Mesenchymal stem cell (in vitro differentiated cells and primary cell): Measurements from ENCODE around the gene SRSF2.
A peak's percentile ranks its signal among the peaks of the same experiment; 100 is the strongest.
"Not testable (repeated sequence)": the region's sequence is repeated elsewhere in the genome, so short reads cannot be mapped to it uniquely, and the experiment has no call there.

Experiments used
- DNase-seq: peaks from one replicate; pipeline ENCODE4 v3.0.0-alpha.2; 2013
- H2AFZ ChIP-seq: one replicate; pipeline ENCODE4 v1.6.1; 2013; ENCODE audit warnings: low read depth, mild to moderate bottlenecking, control low read depth, inconsistent platforms, low read length, moderate library complexity
- H2AK5ac ChIP-seq: 2 replicates; pipeline ENCODE4 v1.6.1; 2013; ENCODE audit warnings: low read length, moderate library complexity, mild to moderate bottlenecking, inconsistent platforms; ENCODE audit not compliant: severe bottlenecking
- H2BK120ac ChIP-seq: one replicate; pipeline ENCODE4 v1.6.1; 2013; ENCODE audit warnings: low read depth, mild to moderate bottlenecking, inconsistent platforms, low read length, moderate library complexity
- H2BK12ac ChIP-seq, 2 experiments: one replicate each; pipeline ENCODE4 v1.6.1; 2013; ENCODE audit warnings: inconsistent platforms in 2 of 2, low read length in 2 of 2, mild to moderate bottlenecking in 2 of 2, moderate library complexity in 2 of 2, control low read depth in 1 of 2
- H2BK15ac ChIP-seq: one replicate; pipeline ENCODE4 v1.6.1; 2013; ENCODE audit warnings: mild to moderate bottlenecking, low read depth, inconsistent platforms; ENCODE audit not compliant: poor library complexity, severe bottlenecking
- H2BK5ac ChIP-seq: 2 replicates; pipeline ENCODE4 v1.6.1; 2013; ENCODE audit warnings: low read depth, mild to moderate bottlenecking, low read length, control low read depth, inconsistent platforms; ENCODE audit not compliant: poor library complexity, severe bottlenecking
- H3K14ac ChIP-seq, 2 experiments: one replicate each; pipeline ENCODE4 v1.6.1; 2013; ENCODE audit warnings: inconsistent platforms in 2 of 2, low read length in 2 of 2, control low read depth in 1 of 2, mild to moderate bottlenecking in 1 of 2, moderate library complexity in 1 of 2
- H3K18ac ChIP-seq, 2 experiments: one replicate each; pipeline ENCODE4 v1.6.1; 2013; ENCODE audit warnings: inconsistent platforms in 2 of 2, low read length in 2 of 2, control low read depth in 1 of 2, low read depth in 1 of 2, mild to moderate bottlenecking in 1 of 2
- H3K23ac ChIP-seq, 2 experiments: one replicate each; pipeline ENCODE4 v1.6.1; 2013; ENCODE audit warnings: inconsistent platforms in 2 of 2, low read length in 2 of 2, mild to moderate bottlenecking in 2 of 2, moderate library complexity in 2 of 2, control low read depth in 1 of 2
- H3K27ac ChIP-seq: 2 replicates; pipeline ENCODE4 v1.5.1; 2013; ENCODE audit warnings: mild to moderate bottlenecking, moderate library complexity, low read length, control low read depth, inconsistent platforms; ENCODE audit not compliant: poor library complexity, severe bottlenecking
- H3K27me3 ChIP-seq, 2 experiments: 2 replicates each; pipeline versions ENCODE4 v1.6.1 to v1.7.0; 2013; ENCODE audit warnings: low read length in 2 of 2, mild to moderate bottlenecking in 2 of 2, moderate library complexity in 2 of 2, control low read depth in 1 of 2, inconsistent platforms in 1 of 2; ENCODE audit not compliant: control insufficient read depth in 1 of 2, insufficient read depth in 1 of 2
- H3K36me3 ChIP-seq, 2 experiments: 2 replicates each; pipeline versions ENCODE4 v1.6.1 to v1.7.0; 2013; ENCODE audit warnings: low read length in 2 of 2, control low read depth in 1 of 2, inconsistent platforms in 1 of 2, low read depth in 1 of 2, mild to moderate bottlenecking in 1 of 2; ENCODE audit not compliant: insufficient read depth in 2 of 2, control insufficient read depth in 1 of 2
- H3K4ac ChIP-seq, 2 experiments: one replicate each; pipeline ENCODE4 v1.6.1; 2013; ENCODE audit warnings: inconsistent platforms in 2 of 2, low read length in 2 of 2, mild to moderate bottlenecking in 2 of 2, moderate library complexity in 2 of 2, control low read depth in 1 of 2, low read depth in 1 of 2
- H3K4me1 ChIP-seq: 2 replicates; pipeline ENCODE4 v1.6.1; 2013; ENCODE audit warnings: low read depth, low read length, control low read depth; ENCODE audit not compliant: control insufficient read depth, insufficient read depth
- H3K4me2 ChIP-seq: 2 replicates; pipeline ENCODE4 v1.6.1; 2013; ENCODE audit warnings: low read length, mild to moderate bottlenecking, inconsistent platforms; ENCODE audit not compliant: poor library complexity, severe bottlenecking
- H3K4me3 ChIP-seq, 2 experiments: 2 replicates each; pipeline versions ENCODE4 v1.5.1 to v1.7.0; 2013; ENCODE audit warnings: low read length in 2 of 2, mild to moderate bottlenecking in 2 of 2, control low read depth in 1 of 2, low read depth in 1 of 2; ENCODE audit not compliant: insufficient read depth in 1 of 2
- H3K79me1 ChIP-seq: replicated peaks from 2 replicates; pipeline ENCODE4 v1.6.1; 2013; ENCODE audit warnings: mild to moderate bottlenecking, control low read depth, low read length, inconsistent platforms; ENCODE audit not compliant: poor library complexity, severe bottlenecking
- H3K9ac ChIP-seq: 2 replicates; pipeline ENCODE4 v1.7.0; 2013; ENCODE audit warnings: mild to moderate bottlenecking, low read length, moderate library complexity
- H3K9me3 ChIP-seq: 2 replicates; pipeline ENCODE4 v1.7.0; 2013; ENCODE audit warnings: mild to moderate bottlenecking, low read length; ENCODE audit not compliant: control insufficient read depth
- H4K8ac ChIP-seq: one replicate; pipeline ENCODE4 v1.6.1; 2013; ENCODE audit warnings: inconsistent platforms, mild to moderate bottlenecking, low read length, moderate library complexity
- H4K91ac ChIP-seq: one replicate; pipeline ENCODE4 v1.6.1; 2013; ENCODE audit warnings: mild to moderate bottlenecking, low read length, inconsistent platforms
- WGBS: methylation state at CpG from one replicate; pipeline ENCODE4 v1.1.7; 2013; ENCODE audit warnings: mixed read lengths; 5-methylcytosine and 5-hydroxymethylcytosine counted together

Gene SRSF2

DNA sequence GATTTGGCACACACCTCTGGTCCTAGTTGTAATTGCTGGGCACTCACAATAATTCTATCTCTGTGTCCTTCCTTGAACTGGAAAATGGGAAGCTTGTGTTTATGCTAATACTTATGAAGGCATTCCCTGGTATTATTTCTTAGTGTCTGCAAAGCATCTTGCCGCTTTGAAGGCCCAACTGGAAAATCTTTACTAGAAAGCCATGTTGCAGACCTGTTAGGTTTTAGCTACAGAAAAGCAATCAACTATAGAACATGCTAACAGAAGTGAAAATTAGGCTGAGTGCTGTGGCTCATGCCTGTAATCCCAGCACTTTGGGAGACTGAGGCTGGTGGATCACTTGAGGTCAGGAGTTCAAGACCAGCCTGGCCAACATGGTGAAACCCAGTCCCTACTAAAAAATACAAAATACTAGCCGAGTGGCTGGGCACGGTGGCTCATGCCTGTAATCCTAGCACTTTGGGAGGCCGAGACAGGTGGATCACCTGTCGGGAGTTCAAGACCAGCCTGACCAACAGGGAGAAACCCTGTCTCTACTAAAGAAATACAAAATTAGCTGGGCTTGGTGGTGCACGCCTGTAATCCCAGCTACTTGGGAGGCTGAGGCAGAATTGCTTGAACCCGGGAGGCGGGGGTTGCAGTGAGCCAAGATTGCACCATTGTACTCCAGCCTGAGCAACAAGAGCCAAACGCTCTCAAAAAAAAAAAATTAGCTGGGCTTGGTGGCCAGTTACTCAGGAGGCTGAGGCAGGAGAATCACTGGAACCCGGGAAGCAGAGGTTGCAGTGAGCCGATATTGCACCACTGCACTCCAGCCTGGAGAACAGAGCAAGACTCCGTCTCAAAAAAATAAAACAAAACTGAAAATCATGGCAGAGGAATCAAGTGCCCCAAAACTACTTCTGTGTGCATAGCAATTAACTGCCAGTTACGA is 5.1 kb downstream of the SRSF2 start:
- H3K4me2 ChIP-seq, H2AK5ac ChIP-seq, H2BK5ac ChIP-seq, H3K14ac ChIP-seq, H2BK15ac ChIP-seq, H3K4ac ChIP-seq, H3K9me3 ChIP-seq, H3K18ac ChIP-seq, H4K8ac ChIP-seq, H2BK12ac ChIP-seq, H2AFZ ChIP-seq, H3K79me1 ChIP-seq, H3K23ac ChIP-seq, H3K4me1 ChIP-seq, H3K27me3 ChIP-seq, DNase-seq, H4K91ac ChIP-seq, H3K27ac ChIP-seq, H2BK120ac ChIP-seq: not testable (repeated sequence)
- H3K4me3 ChIP-seq = peak overlapping the region in 1 of 2 experiments; percentile 0
- H3K36me3 ChIP-seq = peaks cover 12 to 63% of the 10 kb centered on the region in 2 experiments
- H3K9ac ChIP-seq = peak overlapping the region; percentile 3
- WGBS = 91% methylated on average over 11 of the region's 13 CpGs

DNA sequence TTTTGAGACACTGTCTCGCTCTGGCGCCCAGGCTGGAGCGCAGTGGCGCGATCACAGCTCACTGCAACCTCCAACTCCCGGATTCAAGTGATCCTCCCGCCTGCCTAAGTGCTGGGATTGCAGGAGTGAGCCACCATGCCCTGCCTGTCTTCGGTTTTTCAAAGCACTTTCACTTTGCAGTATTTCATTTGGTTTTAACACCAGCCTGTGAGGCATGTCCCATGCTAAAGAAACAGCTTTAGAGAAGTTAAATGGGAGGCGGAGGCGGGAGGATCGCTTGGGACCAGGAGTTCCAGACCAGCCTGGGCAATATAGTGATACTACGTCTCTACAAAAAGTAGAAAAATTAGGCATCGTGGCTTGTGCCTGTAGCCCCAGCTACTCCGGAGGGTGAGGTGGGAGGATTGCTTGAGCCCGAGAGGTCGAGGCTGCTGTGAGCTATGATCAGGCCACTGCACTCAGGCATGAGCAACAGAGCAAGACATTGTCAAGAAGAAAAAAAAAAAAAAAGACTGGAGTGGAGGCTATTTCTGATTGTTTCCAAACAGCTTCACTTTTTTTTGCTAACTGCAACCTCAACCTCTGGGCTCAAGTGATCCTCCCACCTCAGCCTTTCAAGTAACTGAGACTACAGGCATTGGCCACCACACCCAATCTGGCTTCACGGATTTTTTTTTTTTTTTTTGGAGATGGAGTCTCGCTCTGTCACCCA is 9.2 kb downstream of the SRSF2 start:
- peak; percentile 68 for DNase-seq
- WGBS = 85% methylated on average over 16 of the region's 18 CpGs
- Histone ChIP-seq H4K91ac (no peak overlapping the region), H3K27ac (peak overlapping the region; percentile 99), H3K27me3 (no peaks in the 10 kb centered on the region), H2BK15ac (no peak overlapping the region), H2AFZ (no peak overlapping the region), H3K4me3 (peak overlapping the region; percentile 11 to 97), H3K23ac (no peak overlapping the region), H2BK120ac (no peak overlapping the region), H3K79me1 (peaks cover 2% of the 10 kb centered on the region), H2BK5ac (no peak overlapping the region), H3K36me3 (peaks cover 19 to 53% of the 10 kb centered on the region in 2 experiments), H3K18ac (peak overlapping the region in 1 of 2 experiments; percentile 46), H3K9me3 (no peaks in the 10 kb centered on the region), H3K4me2 (peak overlapping the region; percentile 89), H2AK5ac (peak overlapping the region; percentile 37), H3K9ac (peak overlapping the region; percentile 94), H3K4ac (no peak overlapping the region), H2BK12ac (peak overlapping the region in 1 of 2 experiments; percentile 42), H3K14ac (no peak overlapping the region), H4K8ac (no peak overlapping the region), H3K4me1 (peaks cover 16% of the 10 kb centered on the region)

DNA sequence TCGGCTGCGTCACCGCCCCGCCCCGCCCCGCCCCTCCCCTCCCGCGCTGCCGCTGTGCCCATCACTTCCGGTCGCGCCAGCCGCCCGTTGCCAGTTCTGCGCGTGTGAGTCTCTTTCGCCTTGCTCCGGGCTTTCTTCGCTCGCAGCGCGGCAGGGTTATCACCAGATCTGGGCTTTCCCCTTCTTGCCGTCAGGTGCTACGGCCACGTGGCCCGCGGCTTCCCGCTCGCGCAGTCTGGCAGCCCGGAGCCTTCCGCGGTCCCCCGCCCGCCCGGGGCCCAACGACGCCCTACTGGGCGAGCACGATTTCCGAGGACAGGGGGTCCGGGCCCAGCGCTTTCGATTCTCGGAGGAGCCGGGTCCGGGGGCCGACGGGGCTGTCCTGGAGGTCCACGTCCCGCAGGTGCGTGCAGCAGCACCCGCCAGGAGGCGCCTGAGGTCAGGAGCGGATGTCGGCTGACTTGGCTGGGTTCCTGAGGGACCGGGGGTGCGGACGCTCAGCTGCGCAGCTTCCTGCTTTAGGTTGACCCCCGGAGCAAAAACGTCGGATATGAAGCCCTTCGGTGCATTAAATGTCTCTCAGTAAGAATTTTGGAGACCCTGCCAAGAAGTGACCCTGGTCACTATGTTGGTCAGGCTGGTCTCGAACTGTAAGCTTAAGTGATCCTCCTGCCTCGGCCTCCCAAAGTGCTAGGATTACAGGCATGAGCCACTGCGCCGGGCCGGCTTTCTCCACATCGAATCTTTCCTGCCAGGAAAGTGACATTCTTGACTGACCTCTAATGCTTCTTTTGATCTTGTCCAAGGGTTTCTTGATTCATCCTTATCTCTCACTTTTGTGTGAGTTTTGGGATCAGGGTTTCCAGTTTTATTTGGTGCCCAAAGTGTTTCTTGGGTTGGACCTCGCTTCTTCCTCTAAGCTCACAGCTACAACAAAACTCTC is 10.1 kb downstream of the SRSF2 start, which contains the start of gene METTL23:
Gene METTL23, plus strand, starts transcription at position 64 of the 943 bp plus-strand sequence. CDS start 2,872 bp downstream, outside the sequence.
- Histone ChIP-seq H3K4me1 (peaks cover 16% of the 10 kb centered on the region), H3K14ac (peak within 1 kb of the TSS; percentile 95 to 97), H3K4me3 (peak within 1 kb of the TSS; percentile 97 to 99), H3K18ac (peak within 1 kb of the TSS; percentile 99), H2BK15ac (peak within 1 kb of the TSS; percentile 94), H3K23ac (peak within 1 kb of the TSS; percentile 79 to 100), H3K36me3 (peaks cover 24 to 52% of the 10 kb centered on the region in 2 experiments), H2AK5ac (peak within 1 kb of the TSS; percentile 70), H2BK5ac (peak within 1 kb of the TSS; percentile 97), H2BK120ac (peak within 1 kb of the TSS; percentile 89), H3K4me2 (peak within 1 kb of the TSS; percentile 96), H3K27ac (peak within 1 kb of the TSS; percentile 99), H3K9me3 (no peaks in the 10 kb centered on the region), H4K91ac (peak within 1 kb of the TSS; percentile 98), H3K79me1 (peaks cover 4% of the 10 kb centered on the region), H3K27me3 (no peaks in the 10 kb centered on the region), H3K4ac (peak within 1 kb of the TSS; percentile 98), H4K8ac (peak within 1 kb of the TSS; percentile 97), H2AFZ (peak within 1 kb of the TSS; percentile 89), H3K9ac (peak within 1 kb of the TSS; percentile 94), H2BK12ac (peak within 1 kb of the TSS; percentile 66 to 80)
- 4% methylated on average over 60 of the region's 71 CpGs for WGBS
- DNase-seq = peak; percentile 82
